Smooth muscle cell (in vitro differentiated cells): Measurements from ENCODE around the gene DENND5B. TPM values are rescaled to one million over a fixed set of nuclear protein-coding genes. Genes with fewer than 3 reads are reported as not detected.

Experiments used
- DNase-seq: peaks from one replicate; lab custom pipeline; 2025; ENCODE audit not compliant: unreplicated experiment; lab: John Stamatoyannopoulos, UW
- H2AFZ ChIP-seq: fragments of 200-600 bp; sonication (generic); 2 replicates; pipeline ENCODE4 v1.6.0; 2016; ENCODE audit warnings: antibody characterized with exemption, low read depth, mild to moderate bottlenecking
- H3F3A ChIP-seq: fragments of 200-600 bp; sonication (generic); 2 replicates; pipeline ENCODE4 v1.6.0; 2017; ENCODE audit warnings: antibody characterized with exemption, low read depth
- H3K27ac ChIP-seq: fragments of 200-600 bp; sonication (generic); 2 replicates; pipeline ENCODE4 v1.5.1; 2016; ENCODE audit warnings: low read depth, mild to moderate bottlenecking
- H3K27me3 ChIP-seq: fragments of 200-600 bp; sonication (generic); 2 replicates; pipeline ENCODE4 v1.6.1; 2016; ENCODE audit warnings: low read depth, mild to moderate bottlenecking
- H3K36me3 ChIP-seq: fragments of 200-600 bp; sonication (generic); 2 replicates; pipeline ENCODE4 v1.5.1; 2016; ENCODE audit warnings: low read depth
- H3K4me1 ChIP-seq: fragments of 200-600 bp; sonication (generic); 2 replicates; pipeline ENCODE4 v1.5.1; 2016; ENCODE audit warnings: low read depth
- H3K4me2 ChIP-seq: fragments of 200-600 bp; sonication (generic); 2 replicates; pipeline ENCODE4 v1.6.0; 2016; ENCODE audit warnings: mild to moderate bottlenecking
- H3K4me3 ChIP-seq: fragments of 200-600 bp; sonication (generic); 2 replicates; pipeline ENCODE4 v1.5.1; 2016; ENCODE audit warnings: mild to moderate bottlenecking
- H3K79me2 ChIP-seq: fragments of 200-600 bp; sonication (generic); 2 replicates; pipeline ENCODE4 v1.6.0; 2016; ENCODE audit warnings: low read depth, mild to moderate bottlenecking
- H3K9ac ChIP-seq: fragments of 200-600 bp; sonication (generic); 2 replicates; pipeline ENCODE4 v1.6.0; 2016; ENCODE audit warnings: low read depth
- H3K9me3 ChIP-seq: fragments of 200-600 bp; sonication (generic); replicated peaks from 2 replicates; pipeline ENCODE4 v1.5.1; 2016; ENCODE audit warnings: low read depth
- H4K20me1 ChIP-seq: fragments of 200-600 bp; sonication (generic); 2 replicates; pipeline ENCODE4 v1.6.0; 2016; ENCODE audit warnings: low read depth
- CTCF ChIP-seq: fragments of 200-600 bp; sonication (generic); IDR thresholded peaks from 2 replicates; pipeline ENCODE4 v1.5.1; 2017; ENCODE audit warnings: borderline replicate concordance, mild to moderate bottlenecking, antibody characterized with exemption; ENCODE audit not compliant: insufficient read depth, poor library complexity, severe bottlenecking
- WGBS: methylation state at CpG from one replicate; pipeline ENCODE4 v1.1.7; 2016; ENCODE audit warnings: low lambda C conversion rate; 5-methylcytosine and 5-hydroxymethylcytosine counted together
- polyA plus RNA-seq: library from polyadenylated mRNA; unstranded; fragments of >200 nt; fragmentation: Nextera tagmentation; extraction: Ambion mirVana; gene quantifications from 2 replicates; pipeline ENCODE4 v1.2.1, GENCODE V29; 2016
- total RNA-seq: library from RNA; depleted of rRNA; stranded (reverse); fragments of >200 nt; gene quantifications from 2 replicates; pipeline ENCODE4 v1.2.3, GENCODE V29; 2014

DENND5B gene
- total RNA-seq (12.7 and 21.5 TPM in 2 replicates), polyA plus RNA-seq (11.5 and 12.3 TPM in 2 replicates)

DNA sequence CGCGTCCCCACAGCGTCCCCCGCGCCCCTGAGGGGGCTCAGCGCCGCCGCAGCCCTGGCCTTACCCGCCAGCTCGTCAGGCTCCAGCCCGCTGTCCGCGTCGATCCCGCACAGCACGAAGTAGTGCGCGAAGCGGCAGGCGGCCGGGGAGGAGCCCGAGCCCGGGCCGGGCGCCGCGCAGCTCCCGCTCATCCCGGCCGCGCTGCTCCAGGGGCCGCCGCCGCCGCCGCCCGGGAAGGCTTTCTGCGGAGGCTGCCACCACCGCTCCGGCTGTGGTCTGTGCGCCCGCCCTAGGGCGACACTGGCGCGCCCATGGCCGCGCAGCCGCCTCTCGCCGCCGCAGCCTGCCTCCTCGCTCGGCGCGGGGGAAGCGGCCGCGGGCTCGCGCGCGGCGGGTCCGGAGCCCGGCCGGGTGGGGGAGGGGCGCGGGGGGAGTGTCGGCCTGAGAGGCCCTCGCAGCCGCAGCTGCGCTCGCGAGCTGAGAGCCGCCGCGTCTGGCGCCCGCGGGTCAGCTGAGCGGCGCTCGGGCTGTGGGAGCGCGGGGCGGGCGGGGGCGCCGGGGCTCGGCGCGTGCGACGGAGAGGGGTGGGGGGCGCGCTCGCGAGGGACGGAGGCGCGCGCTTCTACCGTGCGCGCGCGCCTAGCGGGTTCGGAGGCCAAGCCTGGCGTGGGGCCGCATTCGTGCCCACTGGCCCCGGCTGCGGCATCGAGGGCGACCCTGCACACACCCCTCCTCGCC lies at the start of gene DENND5B:
Gene DENND5B, minus strand, starts transcription at position 495 of the 738 bp plus-strand sequence. Its CDS starts 304 bp downstream, at position 191.
- Histone ChIP-seq H3K4me1 (peaks cover 8% of the 10 kb centered on the region), H3K4me3 (peak within 1 kb of the TSS; percentile 85), H3K27me3 (no peaks in the 10 kb centered on the region), H3K36me3 (no peaks in the 10 kb centered on the region), H3K79me2 (peaks cover 27% of the 10 kb centered on the region), H3K27ac (peak within 1 kb of the TSS; percentile 91), H3K9ac (peak within 1 kb of the TSS; percentile 90), H2AFZ (peak within 1 kb of the TSS; percentile 94), H3K4me2 (peak within 1 kb of the TSS; percentile 95), H4K20me1 (peaks cover 27% of the 10 kb centered on the region), H3F3A (peaks cover 7% of the 10 kb centered on the region), H3K9me3 (no peaks in the 10 kb centered on the region)
- no peak for TF ChIP-seq CTCF
- peak; percentile 59 for DNase-seq
- WGBS, result under 1% methylated on average over 29 of the region's 117 CpGs

DNA sequence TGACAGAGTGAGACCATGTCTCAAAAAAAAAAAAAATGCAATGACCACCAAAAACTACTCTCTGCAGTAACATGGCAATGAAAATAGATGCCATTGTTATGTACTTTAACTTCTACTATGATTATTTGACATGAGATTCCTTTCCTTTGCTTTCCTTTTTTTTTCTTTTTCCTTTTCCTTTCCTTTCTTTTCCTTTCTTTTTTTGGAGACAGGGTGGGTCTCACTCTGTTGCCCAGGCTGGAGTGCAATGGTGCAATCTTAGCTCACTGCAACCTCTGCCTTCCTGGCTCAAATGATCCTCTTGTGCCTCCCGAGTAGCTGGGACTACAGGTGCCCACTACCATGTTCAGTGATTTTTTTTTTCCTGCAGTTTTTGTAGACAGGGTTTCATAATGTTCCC lies 43.7 kb upstream of the DENND5B start:
- Histone ChIP-seq H3K79me2 (no peaks in the 10 kb centered on the region), H3K4me1 (no peaks in the 10 kb centered on the region), H3K27me3 (no peaks in the 10 kb centered on the region), H2AFZ (no peak overlapping the region), H4K20me1 (no peaks in the 10 kb centered on the region), H3F3A (no peaks in the 10 kb centered on the region), H3K36me3 (no peaks in the 10 kb centered on the region), H3K4me3 (no peak overlapping the region), H3K4me2 (no peak overlapping the region), H3K9me3 (no peaks in the 10 kb centered on the region), H3K27ac (no peak overlapping the region), H3K9ac (no peak overlapping the region)
- no peak for TF ChIP-seq CTCF
- 91% methylated on average over 1 of the region's 1 CpG for WGBS
- no peak for DNase-seq

DNA sequence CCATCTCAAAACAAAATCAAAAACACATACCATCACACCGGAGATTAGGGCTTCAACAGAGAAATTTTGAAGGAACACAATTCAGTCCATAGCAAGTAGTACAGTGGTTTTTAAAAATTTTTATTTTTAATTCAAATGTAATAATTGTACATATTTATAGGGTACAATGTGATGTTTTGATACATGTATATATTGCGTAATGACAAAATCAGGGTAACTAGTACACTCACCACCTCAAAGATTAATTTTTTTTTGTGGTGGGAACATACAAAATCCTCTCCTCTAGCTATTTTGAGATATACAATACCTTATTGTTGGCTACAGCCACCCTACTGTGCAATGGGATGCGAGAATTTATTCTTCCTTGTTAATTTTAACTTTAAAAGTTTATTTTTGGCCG lies 42.5 kb upstream of the DENND5B start:
- H3K36me3 ChIP-seq, result no peaks in the 10 kb centered on the region
- H3K27ac ChIP-seq, result no peak overlapping the region
- H3F3A ChIP-seq, result no peaks in the 10 kb centered on the region
- H3K27me3 ChIP-seq, result no peaks in the 10 kb centered on the region
- no peak overlapping the region for H3K4me3 ChIP-seq
- DNase-seq, result no peak
- no peaks in the 10 kb centered on the region for H3K9me3 ChIP-seq
- TF ChIP-seq CTCF, result no peak
- H3K9ac ChIP-seq, result no peak overlapping the region
- no peaks in the 10 kb centered on the region for H3K4me1 ChIP-seq
- no peak overlapping the region for H2AFZ ChIP-seq
- H3K79me2 ChIP-seq, result no peaks in the 10 kb centered on the region
- WGBS, result 80% methylated on average over 4 of the region's 4 CpGs
- H4K20me1 ChIP-seq, result no peaks in the 10 kb centered on the region
- no peak overlapping the region for H3K4me2 ChIP-seq

DNA sequence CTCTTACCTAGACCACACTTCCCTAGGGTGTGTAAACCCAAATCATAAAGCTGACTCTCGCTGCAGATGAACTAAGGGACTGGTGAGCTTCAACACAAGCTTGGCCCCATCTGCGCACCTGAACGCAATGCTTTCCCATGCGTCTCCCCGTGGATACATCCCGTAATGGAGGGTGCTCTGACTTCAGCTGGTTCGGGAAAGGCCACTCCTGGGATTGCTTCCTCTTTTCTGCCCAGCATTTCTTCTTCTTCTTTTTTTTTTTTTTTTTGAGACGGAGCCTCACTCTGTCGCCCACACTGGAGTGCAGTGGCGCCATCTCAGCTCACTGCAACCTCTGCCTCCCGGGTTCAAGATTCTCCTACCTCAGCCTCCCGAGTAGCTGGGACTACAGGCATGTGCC lies 40.9 kb upstream of the DENND5B start:
- H2AFZ ChIP-seq, result no peak overlapping the region
- H3K27ac ChIP-seq, result no peak overlapping the region
- H3K27me3 ChIP-seq, result no peaks in the 10 kb centered on the region
- no peaks in the 10 kb centered on the region for H3K4me1 ChIP-seq
- no peaks in the 10 kb centered on the region for H3K79me2 ChIP-seq
- H3K9me3 ChIP-seq, result no peaks in the 10 kb centered on the region
- H3K4me2 ChIP-seq, result no peak overlapping the region
- no peak overlapping the region for H3K9ac ChIP-seq
- no peak for TF ChIP-seq CTCF
- 96% methylated on average over 10 of the region's 12 CpGs for WGBS
- no peaks in the 10 kb centered on the region for H3F3A ChIP-seq
- H3K4me3 ChIP-seq, result no peak overlapping the region
- H4K20me1 ChIP-seq, result no peaks in the 10 kb centered on the region
- no peak for DNase-seq
- H3K36me3 ChIP-seq, result no peaks in the 10 kb centered on the region
